ENCODE results near the gene CRYBB1. TPM values are rescaled to one million over a fixed set of nuclear protein-coding genes. Genes with fewer than 3 reads are reported as not detected.

Gene CRYBB1
- total RNA-seq, 1 experiment from 2014 or later, result not detected

- Histone ChIP-seq H3K36me3 (no peaks in the 10 kb centered on the region), H3K27ac (no peak overlapping the region), H3K27me3 (replicated peaks) (no peaks in the 10 kb centered on the region), H3K4me1 (replicated peaks) (peaks cover 29% of the 10 kb centered on the region), H3K4me3 (no peak overlapping the region), H3K9me3 (replicated peaks) (no peaks in the 10 kb centered on the region)
- no peak for DNase-seq (ENCODE audit: low read depth in 1 of 2, low spot score in 2 of 2)
These were observed 9.7 kb downstream of the CRYBB1 start for GRCh38 chr22:26608129-26608528.

GRCh38 chr22:26606611-26607010, 11.2 kb downstream of the CRYBB1 start:
- H3K27ac ChIP-seq, result no peak overlapping the region
- H3K27me3 ChIP-seq (replicated peaks), result no peaks in the 10 kb centered on the region
- DNase-seq (ENCODE audit: low read depth in 1 of 2, low spot score in 2 of 2), result no peak

DNA sequence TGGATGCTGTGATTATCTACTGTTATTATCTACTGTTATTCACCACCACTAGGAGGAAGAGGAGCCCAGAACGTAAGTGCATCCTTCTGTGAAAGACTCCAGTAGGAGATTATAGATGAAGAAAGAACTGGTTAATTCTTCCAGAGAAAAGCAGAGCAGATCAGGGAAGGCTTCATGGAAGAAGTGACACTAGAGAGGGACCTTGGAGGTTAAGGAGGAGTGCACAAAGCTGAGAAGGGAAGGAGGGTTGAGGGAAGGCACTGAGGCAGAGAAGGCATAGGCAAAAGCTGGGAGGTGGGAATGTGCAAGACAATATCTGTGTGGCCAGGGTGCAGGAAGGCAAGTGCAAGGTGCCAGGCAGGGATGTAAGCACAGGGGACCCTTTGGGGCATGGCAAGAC, 13.5 kb downstream of the CRYBB1 start:
- Histone ChIP-seq H3K27ac (no peak overlapping the region), H3K27me3 (replicated peaks) (no peaks in the 10 kb centered on the region), H3K9me3 (replicated peaks) (no peaks in the 10 kb centered on the region), H3K4me1 (replicated peaks) (peaks cover 13% of the 10 kb centered on the region), H3K36me3 (no peaks in the 10 kb centered on the region), H3K4me3 (no peak overlapping the region)
- DNase-seq (ENCODE audit: low read depth in 1 of 2, low spot score in 2 of 2), result no peak

More at GRCh38 chr22:26606611-26607010, 11.2 kb downstream of the CRYBB1 start:
- Histone ChIP-seq H3K4me1 (replicated peaks) (peaks cover 29% of the 10 kb centered on the region), H3K9me3 (replicated peaks) (no peaks in the 10 kb centered on the region), H3K36me3 (no peaks in the 10 kb centered on the region), H3K4me3 (no peak overlapping the region)

DNA sequence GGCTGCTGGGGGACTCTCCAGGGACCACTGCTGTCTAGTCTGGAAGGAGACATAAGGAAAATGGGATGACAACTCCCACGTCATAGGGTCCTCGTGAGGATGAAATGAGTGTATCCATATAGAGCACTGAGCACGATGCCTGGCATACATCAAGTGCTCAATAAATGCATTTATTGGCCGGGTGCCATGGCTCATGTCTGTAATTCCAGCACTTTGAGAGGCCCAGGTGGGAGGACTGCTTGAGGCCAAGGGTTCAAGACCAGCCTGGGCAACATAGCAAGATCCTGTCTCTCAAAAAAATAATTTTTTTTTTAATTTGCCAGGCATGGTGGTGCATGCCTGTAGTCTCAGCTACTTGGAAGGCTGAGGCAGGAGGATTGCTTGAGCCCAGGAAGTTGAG, 15.7 kb downstream of the CRYBB1 start:
- DNase-seq (ENCODE audit: low read depth in 1 of 2, low spot score in 2 of 2), result no peak
- Histone ChIP-seq H3K9me3 (replicated peaks) (no peaks in the 10 kb centered on the region), H3K4me1 (replicated peaks) (peaks cover 13% of the 10 kb centered on the region), H3K27ac (no peak overlapping the region), H3K36me3 (no peaks in the 10 kb centered on the region), H3K27me3 (replicated peaks) (no peaks in the 10 kb centered on the region), H3K4me3 (no peak overlapping the region)

GRCh38 chr22:26601726-26602125, 16.1 kb downstream of the CRYBB1 start:
- Histone ChIP-seq H3K4me3 (no peak overlapping the region), H3K4me1 (replicated peaks) (peaks cover 13% of the 10 kb centered on the region), H3K27ac (no peak overlapping the region), H3K27me3 (replicated peaks) (no peaks in the 10 kb centered on the region), H3K36me3 (no peaks in the 10 kb centered on the region), H3K9me3 (replicated peaks) (no peaks in the 10 kb centered on the region)
- DNase-seq (ENCODE audit: low read depth in 1 of 2, low spot score in 2 of 2), result no peak

GRCh38 chr22:26599505-26599904, 18.3 kb downstream of the CRYBB1 start:
- no peaks in the 10 kb centered on the region for H3K9me3 ChIP-seq (replicated peaks)
- no peak overlapping the region for H3K27ac ChIP-seq
- no peaks in the 10 kb centered on the region for H3K36me3 ChIP-seq
- DNase-seq (ENCODE audit: low read depth in 1 of 2, low spot score in 2 of 2), result no peak
- H3K4me1 ChIP-seq (replicated peaks), result peaks cover 8% of the 10 kb centered on the region
- H3K4me3 ChIP-seq, result no peak overlapping the region
- H3K27me3 ChIP-seq (replicated peaks), result no peaks in the 10 kb centered on the region

GRCh38 chr22:26597480-26597879, 20.3 kb downstream of the CRYBB1 start:
- H3K27me3 ChIP-seq (replicated peaks), result no peaks in the 10 kb centered on the region

DNA sequence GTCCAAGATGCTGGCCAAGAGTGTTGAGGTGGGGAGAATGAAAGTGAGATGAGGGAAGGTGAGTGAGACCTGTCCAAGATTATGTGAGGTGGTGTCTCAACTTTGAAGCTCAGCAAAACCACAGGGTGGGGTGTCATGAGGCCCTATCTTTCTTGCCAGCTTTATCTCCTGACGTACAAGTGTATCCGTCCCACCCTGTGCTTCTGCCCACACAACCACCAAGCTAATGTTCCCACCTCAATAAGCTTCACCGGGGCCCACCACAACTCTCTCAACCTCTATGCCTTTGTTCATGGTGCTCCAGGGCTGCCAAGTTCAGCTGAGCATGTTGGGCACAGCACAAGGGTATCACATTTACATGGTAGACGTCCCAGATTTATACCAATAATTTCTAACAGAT, 20.8 kb downstream of the CRYBB1 start:
- DNase-seq (ENCODE audit: low read depth in 1 of 2, low spot score in 2 of 2), result no peak
- no peaks in the 10 kb centered on the region for H3K27me3 ChIP-seq (replicated peaks)

More at GRCh38 chr22:26597480-26597879, 20.3 kb downstream of the CRYBB1 start:
- Histone ChIP-seq H3K27ac (no peak overlapping the region), H3K9me3 (replicated peaks) (no peaks in the 10 kb centered on the region), H3K4me1 (replicated peaks) (no peaks in the 10 kb centered on the region), H3K36me3 (no peaks in the 10 kb centered on the region), H3K4me3 (no peak overlapping the region)
- no peak for DNase-seq (ENCODE audit: low read depth in 1 of 2, low spot score in 2 of 2)

DNA sequence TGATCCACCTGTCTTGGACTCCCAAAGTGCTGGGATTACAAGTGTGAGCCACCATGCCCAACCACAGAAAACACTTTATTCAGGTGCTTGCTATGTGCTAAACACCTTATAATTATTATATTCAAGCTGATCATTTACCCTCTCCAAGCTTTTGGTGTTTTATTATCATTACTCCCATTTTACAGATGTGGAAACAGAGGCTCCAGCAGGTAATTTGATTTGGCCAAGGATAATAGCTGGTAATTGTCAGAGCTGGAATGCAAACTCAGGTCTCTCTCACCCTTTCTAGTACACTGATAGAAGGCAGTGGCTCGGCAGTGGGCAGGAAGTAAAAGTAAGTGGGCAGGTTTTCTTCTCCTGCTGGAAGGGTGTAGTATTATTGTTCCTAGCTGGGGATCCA, 24.1 kb downstream of the CRYBB1 start:
- no peak overlapping the region for H3K4me3 ChIP-seq
- peaks cover 10% of the 10 kb centered on the region for H3K4me1 ChIP-seq (replicated peaks)
- H3K36me3 ChIP-seq, result peaks cover 6% of the 10 kb centered on the region
- no peak for DNase-seq (ENCODE audit: low read depth in 1 of 2, low spot score in 2 of 2)
- H3K27ac ChIP-seq, result no peak overlapping the region
- H3K9me3 ChIP-seq (replicated peaks), result no peaks in the 10 kb centered on the region
- H3K27me3 ChIP-seq (replicated peaks), result no peaks in the 10 kb centered on the region

More for the DNA sequence above, 20.8 kb downstream of the CRYBB1 start:
- H3K36me3 ChIP-seq, result no peaks in the 10 kb centered on the region
- H3K27ac ChIP-seq, result no peak overlapping the region
- H3K4me1 ChIP-seq (replicated peaks), result no peaks in the 10 kb centered on the region
- no peaks in the 10 kb centered on the region for H3K9me3 ChIP-seq (replicated peaks)
- no peak overlapping the region for H3K4me3 ChIP-seq

GRCh38 chr22:26592421-26592891, 25.4 kb downstream of the CRYBB1 start:
- H3K4me3 ChIP-seq, result no peak overlapping the region
- no peaks in the 10 kb centered on the region for H3K27me3 ChIP-seq (replicated peaks)
- H3K36me3 ChIP-seq, result peaks cover 6% of the 10 kb centered on the region
- H3K9me3 ChIP-seq (replicated peaks), result no peaks in the 10 kb centered on the region
- no peak overlapping the region for H3K27ac ChIP-seq
- no peak for DNase-seq (ENCODE audit: low read depth in 1 of 2, low spot score in 2 of 2)
- peaks cover 10% of the 10 kb centered on the region for H3K4me1 ChIP-seq (replicated peaks)

DNA sequence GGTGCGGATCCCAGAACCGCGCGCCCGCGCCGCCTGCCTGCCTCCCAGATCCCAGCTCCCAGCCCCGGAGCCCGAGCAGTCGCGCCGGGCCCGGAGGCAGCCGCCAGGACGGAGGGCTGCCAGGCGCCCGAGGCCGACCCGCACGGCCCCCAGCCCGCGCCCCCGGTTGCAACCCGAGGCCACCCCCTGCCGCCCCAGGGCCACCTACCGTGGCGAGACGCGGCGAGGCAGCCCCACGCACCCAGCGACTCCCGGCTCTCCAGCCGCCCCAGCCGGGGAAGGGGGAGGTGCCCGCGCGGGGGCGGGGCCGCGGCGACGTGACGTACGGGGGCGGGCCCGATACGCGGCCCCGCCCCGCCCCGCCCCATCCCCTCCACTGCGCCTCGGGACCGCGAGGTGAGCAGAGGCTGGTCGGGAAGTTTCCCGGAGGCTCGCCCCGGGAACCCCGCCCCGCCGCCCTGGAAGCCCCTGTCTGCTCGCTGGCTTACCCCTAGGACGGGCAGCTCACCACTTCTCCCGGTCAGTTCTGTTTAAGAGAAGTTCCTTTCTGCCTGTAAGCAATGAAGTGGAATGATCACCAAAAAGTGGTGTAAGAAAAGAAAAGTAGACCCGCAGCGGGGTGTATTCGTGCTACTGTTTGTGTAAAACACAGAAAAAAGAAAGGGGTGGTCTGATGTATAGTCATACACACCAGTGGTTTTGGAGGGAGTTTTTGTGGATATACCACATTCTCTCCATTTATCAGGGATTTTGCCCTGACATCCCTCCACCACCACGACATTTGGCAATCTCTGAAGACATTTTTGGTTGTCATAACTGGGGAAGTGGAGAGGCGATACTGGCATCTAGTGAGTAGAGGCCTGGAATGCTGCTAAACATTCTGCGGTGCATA, 27.7 kb downstream of the CRYBB1 start, which contains the start of gene TPST2:
Gene TPST2 (minus strand): TSS at position 288 of the 892 bp plus-strand sequence. CDS start 48,502 bp downstream, outside the sequence.
- Histone ChIP-seq H3K4me1 (replicated peaks) (peaks cover 17% of the 10 kb centered on the region), H3K27ac (peak within 1 kb of the TSS; percentile 54), H3K36me3 (peaks cover 6% of the 10 kb centered on the region), H3K27me3 (replicated peaks) (no peaks in the 10 kb centered on the region), H3K9me3 (replicated peaks) (no peaks in the 10 kb centered on the region), H3K4me3 (peak within 1 kb of the TSS; percentile 94)
- peak; percentile 63 to 70 for DNase-seq (ENCODE audit: low read depth in 1 of 2, low spot score in 2 of 2)

DNA sequence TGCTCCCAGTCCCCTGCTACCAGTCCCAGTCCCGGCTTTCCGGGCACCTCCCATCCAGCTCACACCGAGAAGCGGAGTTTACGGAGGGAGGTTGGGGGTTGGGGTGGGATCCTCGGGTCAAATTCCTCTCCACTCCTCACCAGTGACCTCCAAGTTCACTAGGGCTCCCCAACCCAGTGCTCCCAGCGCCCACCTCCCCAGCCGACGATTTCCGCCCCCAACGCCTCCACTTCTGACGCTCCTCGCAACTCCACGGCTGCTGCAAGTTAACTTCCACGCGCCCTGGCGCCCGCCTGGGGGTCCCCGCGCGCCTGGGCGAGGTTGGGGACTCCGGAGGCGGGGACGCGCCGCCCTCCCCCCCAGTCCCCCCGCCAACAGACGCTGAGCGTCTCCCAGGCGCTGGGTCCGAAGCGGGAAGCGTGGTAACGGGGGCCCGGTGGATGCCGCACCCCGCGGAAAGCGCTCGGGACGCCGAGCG, 28.4 kb downstream of the CRYBB1 start:
- H3K27ac ChIP-seq, result peak overlapping the region; percentile 54
- no peaks in the 10 kb centered on the region for H3K27me3 ChIP-seq (replicated peaks)

GRCh38 chr22:26588729-26589366, 29.0 kb downstream of the CRYBB1 start:
- Histone ChIP-seq H3K27ac (no peak overlapping the region; the same call in 1 of the 2 replicates), H3K36me3 (peaks cover 10% of the 10 kb centered on the region), H3K4me3 (peak overlapping the region; percentile 94), H3K27me3 (replicated peaks) (no peaks in the 10 kb centered on the region), H3K4me1 (replicated peaks) (peaks cover 22% of the 10 kb centered on the region), H3K9me3 (replicated peaks) (no peaks in the 10 kb centered on the region)
- no peak for DNase-seq (ENCODE audit: low read depth in 1 of 2, low spot score in 2 of 2)

More for the DNA sequence above, 28.4 kb downstream of the CRYBB1 start:
- DNase-seq (ENCODE audit: low read depth in 1 of 2, low spot score in 2 of 2), result peak; percentile 36 to 53
- peaks cover 6% of the 10 kb centered on the region for H3K36me3 ChIP-seq
- H3K9me3 ChIP-seq (replicated peaks), result no peaks in the 10 kb centered on the region
- H3K4me1 ChIP-seq (replicated peaks), result peaks cover 22% of the 10 kb centered on the region
- H3K4me3 ChIP-seq, result peak overlapping the region; percentile 94

All from SJSA1 (cell line).